ENCODE data around the gene OR8H1.

Gene OR8H1

DNA sequence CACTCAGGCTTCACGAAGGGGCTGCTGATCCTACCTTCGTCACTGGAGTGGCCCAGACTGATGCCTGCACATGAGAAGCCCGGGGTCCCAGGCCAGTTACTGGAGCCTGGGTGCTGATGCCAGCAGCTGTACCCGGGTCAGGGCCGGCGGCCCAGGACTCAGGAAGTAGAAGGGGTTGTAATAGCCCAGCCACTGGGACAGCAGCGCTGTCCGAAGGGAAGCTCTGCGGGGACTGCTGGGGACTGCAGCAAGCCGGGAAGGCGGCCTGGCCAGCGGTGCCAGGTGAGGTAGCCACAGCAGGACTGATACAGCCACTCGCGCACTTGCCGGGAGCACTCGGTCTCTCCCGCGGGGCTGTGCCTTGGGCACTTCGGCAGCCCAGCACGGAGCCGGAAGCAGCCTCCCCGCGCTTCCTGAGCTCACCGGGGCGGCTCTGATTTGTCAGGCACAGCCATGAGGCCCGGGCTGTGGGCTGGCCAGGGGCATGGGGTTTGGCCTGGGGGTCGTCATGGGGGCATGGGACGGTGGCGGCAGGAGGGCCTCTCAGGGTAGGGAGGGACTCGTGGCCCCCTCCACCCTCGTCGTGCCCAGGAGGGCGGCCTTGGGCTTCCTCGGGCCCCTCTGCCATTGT, 39.9 kb upstream of the OR8H1 start:
- Histone ChIP-seq H3K4me2 (ENCODE audit: low read length) (no peak overlapping the region), H3K27me3 (ENCODE audit: insufficient read depth, low read length) (no peaks in the 10 kb centered on the region), H3K4me1 (ENCODE audit: insufficient read depth, low read length, severe bottlenecking) (no peaks in the 10 kb centered on the region), H3F3A (ENCODE audit: insufficient read depth, low read length) (no peaks in the 10 kb centered on the region), H3K4me3 (ENCODE audit: low read depth, low read length, poor library complexity, severe bottlenecking) (no peak overlapping the region), H3K9ac (ENCODE audit: low read length) (no peak overlapping the region), H2AFZ (ENCODE audit: low read length) (no peak overlapping the region), H3K27ac (ENCODE audit: low read depth, low read length, poor library complexity, severe bottlenecking) (no peak overlapping the region), H3K36me3 (ENCODE audit: insufficient read depth, low read length) (no peaks in the 10 kb centered on the region), H3K9me2 (ENCODE audit: low read depth, low read length) (no peaks in the 10 kb centered on the region), H3K9me3 (ENCODE audit: low read length) (no peaks in the 10 kb centered on the region), H3K79me2 (ENCODE audit: insufficient read depth, low read length) (no peaks in the 10 kb centered on the region), H4K20me1 (ENCODE audit: insufficient read depth, low read length) (no peaks in the 10 kb centered on the region)
- TF ChIP-seq, protein P1, sequence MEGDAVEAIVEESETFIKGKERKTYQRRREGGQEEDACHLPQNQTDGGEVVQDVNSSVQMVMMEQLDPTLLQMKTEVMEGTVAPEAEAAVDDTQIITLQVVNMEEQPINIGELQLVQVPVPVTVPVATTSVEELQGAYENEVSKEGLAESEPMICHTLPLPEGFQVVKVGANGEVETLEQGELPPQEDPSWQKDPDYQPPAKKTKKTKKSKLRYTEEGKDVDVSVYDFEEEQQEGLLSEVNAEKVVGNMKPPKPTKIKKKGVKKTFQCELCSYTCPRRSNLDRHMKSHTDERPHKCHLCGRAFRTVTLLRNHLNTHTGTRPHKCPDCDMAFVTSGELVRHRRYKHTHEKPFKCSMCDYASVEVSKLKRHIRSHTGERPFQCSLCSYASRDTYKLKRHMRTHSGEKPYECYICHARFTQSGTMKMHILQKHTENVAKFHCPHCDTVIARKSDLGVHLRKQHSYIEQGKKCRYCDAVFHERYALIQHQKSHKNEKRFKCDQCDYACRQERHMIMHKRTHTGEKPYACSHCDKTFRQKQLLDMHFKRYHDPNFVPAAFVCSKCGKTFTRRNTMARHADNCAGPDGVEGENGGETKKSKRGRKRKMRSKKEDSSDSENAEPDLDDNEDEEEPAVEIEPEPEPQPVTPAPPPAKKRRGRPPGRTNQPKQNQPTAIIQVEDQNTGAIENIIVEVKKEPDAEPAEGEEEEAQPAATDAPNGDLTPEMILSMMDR (IDR thresholded peaks at IDR 0.05; ENCODE audit: low read length): no peak
- no peak for TF ChIP-seq EZH2 (IDR thresholded peaks at IDR 0.05; ENCODE audit: borderline replicate concordance, low read length)

DNA sequence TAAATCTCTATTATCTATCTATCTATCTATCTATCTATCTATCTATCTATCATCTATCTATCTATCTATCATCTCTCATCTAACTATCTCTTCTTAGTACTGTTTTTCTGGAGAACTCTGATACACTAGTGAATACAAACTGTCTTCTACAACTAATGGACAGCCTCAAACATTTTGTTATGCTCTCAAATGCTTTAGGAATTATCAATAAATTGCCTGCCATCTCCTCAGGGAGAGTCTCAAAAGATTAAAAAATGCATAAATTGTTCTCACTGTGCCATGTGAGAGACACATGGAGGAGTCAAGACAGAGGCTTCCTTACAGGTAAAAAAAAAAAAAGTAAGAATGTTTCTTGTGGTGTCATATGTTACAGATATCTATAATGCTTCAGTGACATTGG, 22.8 kb upstream of the OR8H1 start, which contains the start of gene OR8K3:
Gene OR8K3 (plus strand): TSS at position 301 of the 400 bp plus-strand sequence. CDS start 3,163 bp downstream, outside the sequence.
- H3K27me3 ChIP-seq (ENCODE audit: insufficient read depth, low read length): no peaks in the 10 kb centered on the region
- no peaks in the 10 kb centered on the region for H3F3A ChIP-seq (ENCODE audit: insufficient read depth, low read length)
- no peaks in the 10 kb centered on the region for H3K36me3 ChIP-seq (ENCODE audit: insufficient read depth, low read length)
- TF ChIP-seq, protein P1 (IDR thresholded peaks at IDR 0.05; ENCODE audit: low read length): no peak
- no peak for TF ChIP-seq EZH2 (IDR thresholded peaks at IDR 0.05; ENCODE audit: borderline replicate concordance, low read length)
- no peak within 1 kb of the TSS for H2AFZ ChIP-seq (ENCODE audit: low read length)
- H3K4me3 ChIP-seq (ENCODE audit: low read depth, low read length, poor library complexity, severe bottlenecking): no peak within 1 kb of the TSS
- no peak within 1 kb of the TSS for H3K4me2 ChIP-seq (ENCODE audit: low read length)
- H3K27ac ChIP-seq (ENCODE audit: low read depth, low read length, poor library complexity, severe bottlenecking): no peak within 1 kb of the TSS
- H3K9me2 ChIP-seq (ENCODE audit: low read depth, low read length): no peaks in the 10 kb centered on the region
- H3K79me2 ChIP-seq (ENCODE audit: insufficient read depth, low read length): no peaks in the 10 kb centered on the region
- no peak within 1 kb of the TSS for H3K9ac ChIP-seq (ENCODE audit: low read length)
- no peaks in the 10 kb centered on the region for H4K20me1 ChIP-seq (ENCODE audit: insufficient read depth, low read length)
- H3K4me1 ChIP-seq (ENCODE audit: insufficient read depth, low read length, severe bottlenecking): no peaks in the 10 kb centered on the region
- H3K9me3 ChIP-seq (ENCODE audit: low read length): no peaks in the 10 kb centered on the region

DNA sequence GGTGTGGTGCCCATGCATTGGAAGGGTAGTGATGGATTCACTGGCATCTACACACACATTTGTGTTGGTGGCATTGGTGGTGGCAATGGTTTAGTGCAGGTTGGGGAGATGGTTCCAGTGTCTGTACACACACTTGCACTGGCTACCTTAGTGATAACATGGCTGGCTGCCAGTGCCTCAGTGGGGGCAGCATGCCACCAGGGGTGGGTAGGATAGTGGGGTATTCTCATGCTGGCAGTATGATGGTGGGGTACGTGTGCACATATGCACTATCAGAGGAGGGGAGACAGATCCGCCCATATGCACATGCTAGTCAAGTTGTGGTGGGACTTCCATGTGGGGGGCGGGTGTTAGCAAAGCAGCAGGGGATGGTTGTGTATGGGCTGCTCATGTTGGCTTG, 15.8 kb upstream of the OR8H1 start:
- no peak overlapping the region for H2AFZ ChIP-seq (ENCODE audit: low read length)
- H3K4me2 ChIP-seq (ENCODE audit: low read length): no peak overlapping the region
- H3K4me1 ChIP-seq (ENCODE audit: insufficient read depth, low read length, severe bottlenecking): no peaks in the 10 kb centered on the region
- no peaks in the 10 kb centered on the region for H3K27me3 ChIP-seq (ENCODE audit: insufficient read depth, low read length)
- H3K36me3 ChIP-seq (ENCODE audit: insufficient read depth, low read length): no peaks in the 10 kb centered on the region
- no peaks in the 10 kb centered on the region for H3K9me2 ChIP-seq (ENCODE audit: low read depth, low read length)
- no peak overlapping the region for H3K4me3 ChIP-seq (ENCODE audit: low read depth, low read length, poor library complexity, severe bottlenecking)
- H3K79me2 ChIP-seq (ENCODE audit: insufficient read depth, low read length): no peaks in the 10 kb centered on the region
- no peak overlapping the region for H3K27ac ChIP-seq (ENCODE audit: low read depth, low read length, poor library complexity, severe bottlenecking)
- no peaks in the 10 kb centered on the region for H4K20me1 ChIP-seq (ENCODE audit: insufficient read depth, low read length)
- H3K9me3 ChIP-seq (ENCODE audit: low read length): no peaks in the 10 kb centered on the region
- TF ChIP-seq, protein P1 (IDR thresholded peaks at IDR 0.05; ENCODE audit: low read length): no peak
- TF ChIP-seq EZH2 (IDR thresholded peaks at IDR 0.05; ENCODE audit: borderline replicate concordance, low read length): no peak
- H3F3A ChIP-seq (ENCODE audit: insufficient read depth, low read length): no peaks in the 10 kb centered on the region
- no peak overlapping the region for H3K9ac ChIP-seq (ENCODE audit: low read length)

All from OCI-LY1 (cell line).